HL-60 (cell line): ENCODE data around the gene GPR162.
A peak's percentile ranks its signal among the peaks of the same experiment; 100 is the strongest.

Experiments
- DNase-seq, 2 experiments: peaks; one replicate each; pipeline ENCODE4 v3.0.0-alpha.2; 2010 to 2020; ENCODE audit warnings: low read depth in 1 of 2, low spot score in 1 of 2
- H3K27ac ChIP-seq: fragments of 250-450 bp; sonication (Bioruptor Pico); replicated peaks from 2 replicates; pipeline ENCODE4 v1.5.1; 2020; ENCODE audit warnings: mild to moderate bottlenecking, moderate library complexity
- H3K27me3 ChIP-seq: fragments of 250-450 bp; sonication (Bioruptor Pico); 2 replicates; pipeline ENCODE4 v1.5.1; 2021; ENCODE audit warnings: mild to moderate bottlenecking, moderate library complexity; ENCODE audit not compliant: insufficient read depth, poor library complexity, severe bottlenecking
- H3K4me3 ChIP-seq: replicated peaks from 2 replicates; pipeline ENCODE4 v1.5.1; 2011; ENCODE audit warnings: mild to moderate bottlenecking, control low read depth, low read length; ENCODE audit not compliant: insufficient read depth
- CTCF ChIP-seq: IDR thresholded peaks from one replicate; pipeline ENCODE4 v1.5.1; 2011; ENCODE audit warnings: low read length, control low read depth, inconsistent platforms; ENCODE audit not compliant: insufficient read depth
- GABPA ChIP-seq: IDR thresholded peaks from 2 replicates; pipeline ENCODE4 v1.6.1; 2012; ENCODE audit warnings: low read depth
- POLR2AphosphoS5 ChIP-seq: IDR thresholded peaks from 2 replicates; pipeline ENCODE4 v1.6.1; 2012; ENCODE audit warnings: low read depth
- REST ChIP-seq: IDR thresholded peaks from 2 replicates; pipeline ENCODE4 v1.6.1; 2012; ENCODE audit warnings: low read depth; ENCODE audit not compliant: insufficient replicate concordance
- SPI1 ChIP-seq: IDR thresholded peaks from 2 replicates; pipeline ENCODE4 v1.6.1; 2012; ENCODE audit warnings: low read depth, mild to moderate bottlenecking, borderline replicate concordance

Gene GPR162

GRCh38 chr12:6851153-6851920 is 29.7 kb downstream of the GPR162 start, which contains the start of gene CDCA3:
TSS of gene CDCA3 (minus strand) at chr12:6851286. CDS start at chr12:6850952, 334 bp downstream.
- no peaks in the 10 kb centered on the region for H3K27me3 ChIP-seq
- DNase-seq = peak; percentile 98 to 99
- H3K4me3 ChIP-seq = peak within 1 kb of the TSS; percentile 83
- peak within 1 kb of the TSS; percentile 93 for H3K27ac ChIP-seq
- TF ChIP-seq CTCF = no peak
- peak; percentile 91 for TF ChIP-seq POLR2AphosphoS5

GRCh38 chr12:6851921-6852650 is 30.5 kb downstream of the GPR162 start, which contains the start of gene USP5:
TSS of gene USP5 (plus strand) at chr12:6852150. CDS start at chr12:6852180, 30 bp downstream.
- Histone ChIP-seq H3K27ac (peak within 1 kb of the TSS; percentile 93), H3K4me3 (peak within 1 kb of the TSS; percentile 83), H3K27me3 (no peaks in the 10 kb centered on the region)
- peak; percentile 99 to 100 for DNase-seq
- TF ChIP-seq GABPA (peak; percentile 96), SPI1 (peak; percentile 6; the same call in 1 of the 2 replicates), REST (no peak), POLR2AphosphoS5 (peak; percentile 45; the same call in 1 of the 2 replicates), CTCF (no peak)

DNA sequence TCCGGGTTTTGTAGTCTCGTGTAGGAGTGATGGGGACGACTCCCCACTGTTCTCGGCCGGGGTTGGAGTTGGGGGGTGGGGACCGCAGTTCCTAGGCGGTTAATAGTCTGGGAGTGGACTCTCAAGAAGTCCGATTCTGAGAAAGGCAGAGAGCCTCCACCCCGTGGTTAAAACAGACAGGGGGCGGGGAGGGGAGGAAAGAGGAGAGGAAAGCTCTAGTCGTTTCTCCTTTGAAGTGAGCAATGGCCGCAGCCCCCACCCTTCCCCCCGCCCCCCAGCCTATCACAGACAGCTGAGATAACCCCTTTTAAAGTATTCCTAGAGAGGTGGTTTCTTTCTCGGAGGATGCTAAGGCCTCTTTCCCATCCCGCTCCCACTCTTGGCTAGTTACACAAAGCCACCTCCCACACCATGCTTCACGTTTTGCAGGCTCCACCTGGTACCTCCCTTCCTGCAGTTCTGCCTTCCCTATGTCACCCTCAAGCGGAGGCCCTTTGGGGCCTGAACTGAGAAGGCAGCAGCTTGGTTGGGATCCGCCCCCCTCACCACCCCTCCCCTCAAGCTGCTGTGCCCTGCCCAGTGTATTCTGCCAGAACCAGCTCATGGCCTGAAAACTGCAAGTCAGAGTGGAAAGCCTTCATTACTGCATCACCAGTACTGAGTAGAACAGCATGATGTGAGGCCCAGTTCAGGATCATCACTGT is 31.2 kb downstream of the GPR162 start:
- Histone ChIP-seq H3K27ac (peak overlapping the region; percentile 49), H3K4me3 (peak overlapping the region; percentile 65), H3K27me3 (no peaks in the 10 kb centered on the region)
- no peak for TF ChIP-seq SPI1
- no peak for TF ChIP-seq GABPA
- TF ChIP-seq REST = no peak
- no peak for TF ChIP-seq POLR2AphosphoS5
- no peak for TF ChIP-seq CTCF
- peak in 1 of 2 experiments; percentile 49 for DNase-seq
